Astrocyte of the hippocampus (primary cell): ENCODE results near the gene AREL1.

ENCODE experiments used
- DNase-seq: peaks from one replicate; pipeline ENCODE4 v3.0.0; 2011; ENCODE audit warnings: low read depth, low spot score

Gene AREL1

DNA sequence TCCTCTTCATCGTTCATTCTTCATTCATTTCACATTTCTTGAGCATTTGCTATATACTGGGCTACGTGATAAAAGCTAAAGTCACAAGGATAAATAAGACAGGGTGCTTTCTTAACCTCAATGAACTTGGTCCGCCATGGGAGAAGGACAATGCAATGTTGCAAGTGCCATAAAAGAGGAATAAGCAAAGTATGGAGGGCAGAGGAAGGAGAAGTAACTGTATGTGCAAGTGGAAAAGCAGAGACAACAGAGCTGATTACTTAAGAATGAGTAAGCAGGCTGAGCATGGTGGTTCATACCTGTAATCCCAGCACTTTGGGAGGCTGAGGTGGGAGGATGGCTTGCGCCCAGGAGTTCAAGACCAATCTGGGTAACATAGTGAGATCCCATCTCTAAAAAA, 14.4 kb downstream of the AREL1 start:
- DNase-seq, result no peak

DNA sequence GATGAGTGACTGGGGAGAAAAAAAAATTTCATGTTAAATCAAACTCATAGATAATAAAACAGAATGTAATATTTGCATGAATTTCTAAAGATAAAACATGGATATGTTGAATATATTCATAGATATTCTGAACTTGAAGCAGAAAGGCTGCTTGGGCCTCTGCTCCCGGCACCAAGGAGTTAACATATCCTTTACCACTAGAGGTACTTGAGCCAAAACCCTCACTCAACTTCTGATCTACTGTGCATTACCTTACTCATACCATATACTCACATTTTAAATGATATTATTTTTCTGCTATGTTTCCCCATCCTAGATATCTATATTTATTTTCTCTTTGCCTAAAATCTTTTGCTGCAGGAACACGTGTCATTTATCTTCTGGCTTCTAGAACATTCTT, 14.9 kb downstream of the AREL1 start:
- no peak for DNase-seq

DNA sequence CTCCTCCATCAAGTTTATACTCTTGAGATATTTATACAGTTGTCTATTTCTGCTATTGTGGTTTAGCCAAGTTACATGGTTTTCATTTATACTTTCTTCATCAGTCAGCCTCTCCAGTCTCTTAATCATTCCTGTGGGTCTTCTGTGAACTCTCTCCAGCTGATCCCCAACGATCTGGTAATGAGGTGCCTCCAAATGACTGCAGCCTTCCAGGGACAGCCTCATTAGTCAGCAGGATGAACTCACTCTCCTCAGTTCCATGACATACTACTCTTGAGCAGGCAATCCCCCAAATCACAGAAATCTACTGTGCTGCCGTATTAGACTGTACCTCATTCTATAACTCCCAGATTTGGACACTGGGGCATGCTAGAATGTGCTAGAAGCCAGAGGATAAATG, 15.3 kb downstream of the AREL1 start:
- peak; percentile 70 for DNase-seq

DNA sequence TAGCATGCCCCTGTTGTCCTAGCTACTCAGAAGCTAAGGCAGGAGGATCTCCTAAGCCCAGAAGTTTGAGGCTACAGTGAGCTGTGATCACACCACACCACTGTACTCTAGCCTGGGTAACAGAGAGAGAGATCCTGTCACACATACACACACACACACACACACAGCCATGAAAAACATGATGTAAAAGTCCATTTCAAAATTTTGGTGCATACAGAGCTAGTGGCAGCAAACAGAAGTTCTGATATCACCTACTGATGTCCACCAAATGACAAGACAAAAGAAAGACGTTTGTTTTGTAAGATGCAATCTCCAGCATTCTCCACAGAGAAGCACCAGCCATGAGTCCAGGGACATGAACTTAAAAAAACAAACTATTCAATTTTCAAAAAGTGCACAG, 15.9 kb downstream of the AREL1 start:
- no peak for DNase-seq

DNA sequence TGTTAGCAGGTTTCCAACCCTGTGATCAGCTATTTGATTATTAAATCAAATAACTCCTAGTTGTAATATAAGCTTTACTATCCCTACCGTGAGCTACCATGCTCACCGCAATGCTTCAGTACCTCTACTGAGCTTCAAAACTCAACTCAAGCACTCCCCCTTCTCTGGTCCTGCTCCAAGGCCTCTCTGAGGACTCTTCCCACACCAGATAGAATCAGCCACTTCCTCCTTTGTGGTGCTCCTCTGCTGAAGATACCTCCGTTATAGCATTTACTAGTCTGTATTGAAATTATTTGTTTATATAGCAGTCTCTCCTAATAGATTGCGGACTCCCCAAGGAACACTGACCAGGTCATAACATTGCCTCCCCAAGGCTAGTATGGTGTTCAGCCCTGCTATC, 17.5 kb downstream of the AREL1 start:
- no peak for DNase-seq

DNA sequence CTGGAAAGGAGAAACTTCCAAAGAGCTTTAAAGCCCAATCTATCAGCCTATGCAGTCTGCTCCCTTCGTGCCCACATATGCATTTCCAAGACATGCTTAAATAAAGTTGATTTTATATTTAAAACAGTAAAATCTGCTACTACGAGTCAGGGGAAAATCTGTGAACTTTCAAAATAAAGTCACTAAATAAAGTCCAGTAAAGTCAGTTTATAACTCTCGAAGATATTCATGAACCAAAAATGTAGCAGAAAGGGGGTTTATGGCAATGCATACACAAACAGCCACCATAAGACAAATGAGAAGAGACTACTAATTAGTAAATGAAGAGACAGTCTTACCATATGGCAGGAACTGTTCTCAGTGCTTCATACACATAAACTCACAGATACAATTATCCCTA, 19.7 kb downstream of the AREL1 start:
- DNase-seq, result no peak

DNA sequence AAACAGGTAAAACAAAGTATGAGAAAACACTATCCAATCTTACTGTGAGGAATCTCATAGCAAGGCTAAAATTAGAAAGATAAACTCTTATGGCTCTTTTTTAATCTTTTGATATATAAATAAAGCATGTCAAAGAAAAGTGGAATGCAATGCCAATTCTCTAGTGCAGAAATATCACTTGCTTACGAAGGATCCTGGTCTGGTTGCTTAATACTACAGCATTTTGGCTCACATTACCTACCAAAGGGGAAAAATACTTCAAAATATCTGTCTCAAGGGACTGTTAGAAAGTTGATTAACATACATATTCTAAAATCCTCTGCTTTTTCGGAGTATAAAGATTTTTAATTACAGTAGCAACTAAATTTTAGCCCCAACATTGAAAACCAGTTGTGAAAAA, 21.4 kb downstream of the AREL1 start:
- DNase-seq, result no peak

DNA sequence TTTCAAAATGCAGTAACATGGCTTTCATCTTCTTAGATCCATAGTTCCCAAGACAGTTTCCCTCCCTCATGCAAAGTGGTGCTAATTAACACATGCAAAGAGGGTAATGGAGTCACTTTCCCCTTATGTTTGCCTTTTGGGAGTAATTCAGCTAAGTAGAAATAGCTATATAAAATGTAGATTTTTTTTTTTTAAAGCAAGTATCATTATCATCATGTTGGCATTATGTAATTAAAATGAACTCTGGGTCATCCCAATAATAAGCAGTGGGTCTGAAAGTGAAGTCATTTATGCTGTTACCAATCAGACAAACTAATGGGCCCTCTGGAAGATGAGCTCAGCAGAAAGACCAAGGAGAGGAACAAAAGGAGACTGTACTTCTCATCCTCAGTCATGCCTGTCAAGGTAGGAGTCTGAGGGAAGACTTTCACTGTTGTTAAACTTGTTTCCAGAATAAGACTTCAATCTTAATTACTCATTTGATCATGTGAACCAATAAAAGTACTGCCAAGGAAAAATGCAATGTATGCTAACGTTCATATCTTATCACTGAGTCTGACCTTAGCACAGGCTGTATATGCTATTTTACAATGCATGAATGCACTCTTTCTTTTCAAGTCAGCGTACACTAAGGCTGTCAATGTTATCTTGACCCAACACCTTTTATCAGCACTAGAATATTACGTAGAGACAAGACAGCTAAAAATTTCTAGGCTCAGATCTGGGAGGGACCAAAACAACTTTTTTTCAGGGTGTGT, 26.8 kb downstream of the AREL1 start:
- DNase-seq, result no peak

DNA sequence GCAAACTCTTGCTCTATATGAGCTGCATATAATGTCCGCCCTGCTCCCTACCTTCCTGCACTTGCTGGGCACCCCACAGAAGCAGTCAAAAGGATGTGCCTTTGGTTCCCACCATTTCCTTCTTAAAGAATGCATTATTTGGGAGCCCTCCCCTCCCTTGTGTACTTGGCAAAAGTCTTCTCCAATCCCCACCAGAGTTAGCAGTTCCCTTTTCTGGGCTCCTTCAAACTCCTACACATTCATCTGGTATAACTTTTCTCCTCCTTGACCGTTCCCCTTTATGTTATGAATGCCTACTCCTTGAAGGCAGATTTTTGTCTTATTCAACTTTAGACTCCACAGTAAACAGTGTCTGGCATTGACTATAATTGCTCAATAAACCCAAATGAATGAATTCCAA, 27.8 kb downstream of the AREL1 start:
- DNase-seq, result no peak

DNA sequence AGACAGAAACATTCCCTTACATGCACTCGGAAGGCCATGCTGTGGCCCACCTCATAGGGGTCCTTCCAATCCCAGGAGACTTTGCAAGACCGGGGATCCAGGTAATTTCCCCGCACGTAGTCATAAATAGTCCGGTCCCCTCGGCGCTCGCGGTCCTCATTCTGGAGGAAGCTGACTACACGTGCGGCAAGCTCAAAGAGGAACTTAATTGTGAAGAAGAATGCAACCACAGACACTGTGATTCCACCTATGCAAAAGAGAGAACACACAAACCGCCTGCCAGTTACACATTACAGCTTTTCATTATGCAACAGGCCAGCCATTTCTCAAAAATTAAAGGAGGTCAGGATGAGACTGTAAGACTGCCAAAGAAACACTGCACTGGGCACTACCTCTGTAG, 28.4 kb downstream of the AREL1 start:
- no peak for DNase-seq

DNA sequence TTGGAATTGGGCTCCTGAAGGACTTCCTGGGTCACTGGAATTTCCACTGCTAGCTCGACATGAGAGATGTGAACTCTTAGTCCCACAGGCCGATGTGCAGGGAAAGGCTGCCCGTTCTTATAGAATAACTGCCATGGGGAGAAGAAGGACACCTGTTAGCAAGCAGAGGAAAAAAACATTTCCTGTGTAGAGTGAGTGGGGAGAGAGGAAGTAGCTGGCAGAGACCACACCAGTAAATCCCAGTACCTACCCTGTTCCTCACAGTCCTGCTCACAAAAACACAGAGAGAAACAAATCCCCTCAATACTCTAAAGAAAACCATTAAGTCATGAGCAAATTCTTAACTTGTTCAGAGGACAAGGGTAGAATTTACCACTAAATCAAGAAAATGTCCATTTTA, 29.5 kb downstream of the AREL1 start:
- no peak for DNase-seq

DNA sequence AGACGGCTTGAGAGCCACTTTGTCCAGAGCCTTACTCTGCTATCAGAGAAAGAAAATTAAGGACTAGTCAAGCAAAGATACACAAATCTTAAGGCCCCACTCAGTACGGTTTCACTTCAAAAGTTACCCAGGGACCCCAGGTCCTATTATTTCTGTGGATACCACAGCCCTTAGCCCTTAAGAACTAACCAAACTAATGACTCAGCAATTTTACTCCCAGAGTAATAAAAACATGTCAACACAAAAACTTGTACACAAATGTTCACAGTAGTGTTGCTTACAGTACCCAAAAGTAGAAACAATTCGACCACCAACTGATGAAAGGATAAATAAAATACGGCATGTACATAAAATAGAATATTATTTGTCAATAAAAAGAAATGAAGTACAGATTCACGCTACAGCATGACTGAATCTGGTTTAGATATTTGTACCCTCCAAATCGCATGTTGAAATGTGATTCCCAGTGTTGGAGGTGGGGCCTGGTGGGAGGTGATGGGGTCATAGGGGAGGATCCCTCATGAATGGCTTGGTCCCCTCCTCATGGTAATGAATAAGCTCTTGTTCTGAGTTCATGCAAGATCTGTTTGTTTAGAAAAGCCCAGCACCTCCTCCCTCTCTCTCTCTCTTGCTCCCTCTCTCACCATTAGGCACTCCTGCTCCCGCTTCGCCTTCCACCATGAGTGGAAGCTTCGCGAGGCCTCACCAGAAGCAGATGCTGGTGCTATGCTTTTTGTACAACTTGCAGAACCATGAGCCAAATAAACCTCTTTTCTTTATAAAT, 30.5 kb downstream of the AREL1 start:
- no peak for DNase-seq

DNA sequence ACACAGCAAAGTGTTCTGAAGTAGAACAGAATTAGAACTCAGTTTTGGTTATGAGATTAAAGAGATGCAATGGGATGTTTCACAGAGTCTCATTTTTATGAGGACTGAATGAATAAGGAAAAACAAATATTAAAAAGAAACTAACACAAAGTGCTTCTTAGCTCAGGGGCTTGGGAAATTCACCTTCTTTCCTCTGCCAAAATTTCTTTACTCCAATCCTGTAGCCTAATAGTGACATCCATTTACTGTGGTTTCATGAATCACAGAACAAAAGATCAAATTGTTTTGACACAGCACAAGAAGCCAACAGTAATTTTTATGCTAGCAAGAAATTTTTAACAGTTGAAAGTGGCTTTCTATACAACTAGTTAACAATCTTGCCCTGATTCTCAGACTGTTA, 37.7 kb downstream of the AREL1 start:
- DNase-seq, result no peak

DNA sequence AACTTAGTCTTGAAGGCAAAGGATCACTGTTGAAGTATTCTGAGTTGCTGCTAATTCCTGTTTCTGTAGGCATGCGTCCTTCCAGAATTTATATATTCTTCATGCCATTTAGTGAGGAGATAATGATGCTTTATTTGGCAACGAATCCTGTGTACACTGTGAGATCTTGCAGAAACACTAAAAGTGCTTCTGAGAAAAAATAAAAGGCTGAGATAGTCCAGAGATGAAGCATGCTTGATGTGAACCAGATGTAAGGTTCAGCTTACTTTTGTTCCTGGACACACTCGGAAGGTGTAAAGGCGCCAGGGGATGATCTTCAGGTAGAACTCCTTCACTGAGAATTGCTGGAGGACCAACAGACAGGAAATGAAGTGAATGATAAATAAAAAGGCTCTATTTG, 39.1 kb downstream of the AREL1 start:
- DNase-seq, result no peak

DNA sequence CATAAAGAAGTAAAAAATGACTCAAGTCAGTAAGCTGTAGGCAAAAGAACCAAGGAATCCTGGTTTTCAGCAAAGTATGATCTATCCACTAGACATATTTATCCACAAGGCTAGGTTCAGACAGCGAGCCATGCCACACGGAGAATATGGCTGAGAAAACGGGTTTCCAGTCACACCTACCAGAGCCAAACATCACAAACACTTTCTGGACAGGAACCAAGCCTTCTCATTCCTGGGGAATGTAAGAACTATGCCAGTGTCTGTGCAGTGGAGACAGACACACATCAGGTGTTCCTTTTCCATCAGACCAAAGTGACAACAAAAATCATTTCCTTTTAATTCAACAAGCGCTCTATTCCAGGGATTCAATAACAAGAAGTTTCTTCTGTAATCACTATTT, 41.1 kb downstream of the AREL1 start:
- peak; percentile 93 for DNase-seq

DNA sequence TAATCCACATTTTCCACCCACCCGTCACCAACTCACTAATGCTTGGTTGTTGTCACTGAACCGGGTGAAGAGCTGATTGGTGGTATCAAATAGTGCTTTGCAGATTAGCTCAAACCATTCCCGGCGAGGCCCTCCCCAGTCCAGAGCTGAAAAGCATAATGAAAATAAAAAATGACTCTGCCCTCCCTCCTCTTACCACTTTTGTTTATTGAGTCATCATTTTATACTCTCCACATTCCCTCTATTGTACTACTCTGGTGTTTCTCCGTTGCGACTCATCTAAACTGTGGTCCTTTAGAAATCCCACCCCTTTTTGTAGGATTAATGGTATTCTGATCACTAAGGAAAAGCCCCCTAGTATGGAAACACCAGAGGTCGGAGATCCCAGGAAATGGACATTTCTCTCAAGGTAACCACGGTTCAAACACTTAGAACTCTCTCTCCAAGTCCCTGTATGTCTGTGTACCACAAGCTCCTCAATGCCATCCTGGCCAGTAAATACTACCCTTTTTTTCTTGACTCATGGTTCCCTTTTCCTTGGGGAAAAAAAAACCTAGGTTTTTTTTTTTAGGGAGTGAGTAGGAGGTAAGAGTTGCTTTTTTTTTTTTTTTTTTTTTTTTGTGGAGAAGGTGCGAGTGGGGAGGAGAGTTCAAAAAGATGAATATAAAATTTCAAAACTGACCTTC, 42.0 kb downstream of the AREL1 start:
- DNase-seq, result peak; percentile 55

DNA sequence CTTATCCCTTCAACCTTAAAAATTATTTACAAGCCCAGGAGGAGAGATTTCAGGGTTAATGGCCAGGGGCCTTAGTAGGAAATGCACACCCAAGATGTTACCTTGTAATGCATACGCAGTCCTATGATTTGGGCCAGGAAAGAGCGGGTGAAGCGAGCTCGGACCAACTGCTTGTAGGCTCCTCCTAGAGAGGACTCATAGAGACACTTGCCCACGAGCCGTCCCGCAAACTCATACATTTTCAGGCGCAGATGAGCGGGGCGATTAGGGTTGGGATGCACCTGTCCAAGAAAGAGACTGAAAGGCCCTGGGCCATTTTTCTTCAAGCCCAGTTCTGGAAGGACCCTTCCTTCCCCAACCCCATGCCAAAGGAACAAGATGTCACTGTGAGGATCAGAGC, 43.0 kb downstream of the AREL1 start:
- DNase-seq, result no peak

DNA sequence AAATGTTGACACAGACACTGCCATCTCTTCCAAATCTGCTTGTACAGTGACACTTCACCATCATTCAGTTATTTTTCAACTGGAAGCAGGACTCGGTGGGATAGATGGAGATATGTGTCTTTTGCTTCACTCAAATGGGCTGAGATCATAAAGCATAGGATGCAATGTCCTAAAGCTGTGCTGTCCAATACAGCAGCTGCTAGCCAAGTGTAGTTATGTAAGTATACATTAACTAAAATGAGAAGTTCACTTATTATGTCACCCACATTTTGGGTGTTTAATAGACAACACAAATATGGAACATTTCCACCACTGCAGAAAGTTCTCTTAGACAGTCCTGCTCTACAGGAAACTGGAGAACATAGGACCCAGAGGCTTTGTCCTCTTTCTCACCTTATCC, 43.6 kb downstream of the AREL1 start:
- DNase-seq, result no peak

DNA sequence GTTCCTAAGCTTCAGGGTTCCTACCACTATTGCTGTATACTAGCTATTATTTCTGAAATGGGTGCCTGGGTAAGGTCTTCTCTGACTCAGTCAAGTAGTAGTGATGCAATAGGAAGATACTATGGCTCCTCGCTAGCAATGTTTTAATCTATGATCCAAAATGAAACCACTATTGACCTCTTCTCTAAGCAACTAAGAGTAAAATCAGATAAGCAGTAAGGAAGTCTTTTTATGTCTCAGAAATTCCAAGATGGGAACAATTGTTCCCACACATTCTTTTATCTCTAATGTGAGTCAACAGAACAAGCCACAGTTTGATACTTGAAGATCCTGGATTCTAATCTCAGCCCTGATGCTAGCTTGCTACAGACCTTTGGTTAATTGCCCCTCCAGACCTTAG, 45.1 kb downstream of the AREL1 start:
- DNase-seq, result no peak

DNA sequence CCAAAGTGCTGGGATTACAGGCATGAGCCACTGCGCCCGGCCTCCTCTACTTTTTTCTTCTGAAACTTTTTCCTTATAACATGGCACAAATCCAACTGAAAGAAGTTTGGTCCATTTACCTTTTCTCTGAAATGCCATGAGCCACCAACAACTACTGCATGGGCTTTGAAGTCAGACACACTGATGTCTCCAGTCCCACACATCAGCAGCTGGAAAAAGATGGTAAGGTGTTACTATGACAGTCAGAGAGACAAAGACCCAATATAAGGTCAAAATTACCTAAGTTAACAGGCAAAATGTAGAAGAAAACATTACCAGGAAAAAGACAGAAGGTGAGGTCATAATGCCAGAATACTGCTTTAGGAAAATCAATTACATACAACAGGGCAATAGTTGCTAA, 48.2 kb downstream of the AREL1 start:
- DNase-seq, result no peak

DNA sequence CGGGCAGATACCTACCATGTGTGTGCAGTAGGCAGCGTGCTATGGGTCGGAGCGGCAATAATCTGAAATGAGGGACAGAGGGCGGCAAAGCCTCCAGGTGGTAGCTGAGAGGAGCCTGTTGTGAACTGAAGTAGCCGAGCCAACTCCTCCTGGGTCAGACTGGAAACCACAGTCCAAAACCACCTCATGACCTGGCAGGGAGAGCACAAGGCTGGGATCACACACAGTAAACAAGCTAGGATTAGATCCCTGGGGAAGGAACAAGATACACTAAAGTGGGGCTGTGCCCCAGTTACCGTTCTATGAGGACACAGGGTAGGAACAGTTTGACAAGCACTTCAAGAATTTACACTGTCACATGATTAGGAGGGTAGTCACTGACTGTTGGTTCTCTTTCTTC, 49.0 kb downstream of the AREL1 start:
- DNase-seq, result no peak

DNA sequence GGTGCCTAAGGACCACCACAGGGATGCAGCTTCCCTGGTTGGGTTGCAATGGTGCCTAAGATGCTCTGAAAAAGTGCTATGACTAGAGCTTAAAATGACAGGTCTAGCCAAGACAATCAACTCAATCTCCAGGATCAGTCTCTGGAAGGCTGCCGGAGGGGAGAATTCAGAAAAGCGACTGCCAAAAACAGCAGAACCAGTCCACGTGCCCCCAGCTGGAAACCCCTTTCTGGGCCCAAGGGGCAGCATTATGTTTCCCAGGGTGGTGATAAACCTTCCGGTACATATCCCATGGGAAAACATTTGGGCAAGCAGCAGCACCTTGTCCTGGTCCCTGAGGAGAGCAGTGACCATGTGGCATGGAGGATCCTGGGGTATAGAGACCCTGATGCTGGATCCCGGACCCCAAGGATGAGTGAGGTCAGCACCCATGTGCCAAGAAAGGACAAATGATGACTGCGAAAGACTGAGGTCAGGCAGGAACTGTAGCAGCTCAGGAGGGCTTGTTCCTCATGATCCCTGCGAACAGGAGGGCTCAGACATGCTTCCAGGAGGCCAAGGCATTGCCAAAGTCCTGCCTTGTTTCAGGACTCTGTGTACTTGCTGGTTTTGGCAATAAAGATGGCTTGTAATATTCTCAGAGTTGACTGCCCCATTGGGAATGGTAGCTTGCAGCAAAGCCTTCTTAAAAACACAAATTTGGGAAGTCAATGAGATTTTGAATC, 51.0 kb downstream of the AREL1 start:
- no peak for DNase-seq
